ENCODE measurements around the gene LGALS9.
"Not testable (repeated sequence)": the region's sequence is repeated elsewhere in the genome, so short reads cannot be mapped to it uniquely, and the experiment has no call there.

Gene LGALS9

DNA sequence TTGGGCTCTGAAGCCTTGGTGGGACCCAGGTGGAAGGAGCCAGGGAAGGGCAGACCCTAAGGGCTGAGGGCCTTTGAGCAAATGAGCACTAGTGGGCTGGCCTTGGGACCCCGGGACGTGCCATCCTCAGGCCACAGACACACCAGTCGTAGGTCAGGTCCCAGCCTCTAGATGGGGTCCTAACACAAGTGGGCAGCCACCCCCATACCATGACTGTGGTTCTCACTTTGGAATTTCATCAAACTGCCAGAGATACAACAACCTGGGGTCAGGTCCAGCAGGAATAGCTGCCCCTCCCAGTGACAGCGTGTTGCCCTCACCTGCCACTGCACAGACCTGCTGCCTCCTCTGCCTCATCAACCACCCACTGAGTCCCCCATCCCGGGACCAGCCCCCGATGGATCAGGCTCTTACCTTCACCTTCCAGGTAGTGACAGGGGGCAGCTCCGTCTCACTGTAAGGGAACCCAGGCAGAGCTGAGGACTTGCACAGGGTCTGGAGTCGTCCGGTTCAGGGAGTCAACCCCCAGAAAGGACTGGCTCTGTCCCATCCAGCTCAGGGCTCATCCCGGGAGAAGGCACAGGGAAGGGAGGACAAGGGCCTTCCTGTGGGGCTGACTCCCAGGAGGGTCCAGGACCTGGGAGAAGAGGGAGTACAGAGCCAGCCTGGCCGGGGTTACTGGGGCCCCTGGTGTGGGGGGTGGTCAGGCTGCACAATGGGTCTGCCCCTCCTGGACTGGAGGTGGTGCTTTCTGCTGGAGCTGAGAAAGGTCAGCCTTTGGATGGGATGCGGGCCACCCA, 40.0 kb downstream of the LGALS9 start:
- DNase-seq (ENCODE audit: low read depth), result no peak
- no peak overlapping the region for H3K4me3 ChIP-seq (ENCODE audit: low read length)
- TF ChIP-seq, protein P1, sequence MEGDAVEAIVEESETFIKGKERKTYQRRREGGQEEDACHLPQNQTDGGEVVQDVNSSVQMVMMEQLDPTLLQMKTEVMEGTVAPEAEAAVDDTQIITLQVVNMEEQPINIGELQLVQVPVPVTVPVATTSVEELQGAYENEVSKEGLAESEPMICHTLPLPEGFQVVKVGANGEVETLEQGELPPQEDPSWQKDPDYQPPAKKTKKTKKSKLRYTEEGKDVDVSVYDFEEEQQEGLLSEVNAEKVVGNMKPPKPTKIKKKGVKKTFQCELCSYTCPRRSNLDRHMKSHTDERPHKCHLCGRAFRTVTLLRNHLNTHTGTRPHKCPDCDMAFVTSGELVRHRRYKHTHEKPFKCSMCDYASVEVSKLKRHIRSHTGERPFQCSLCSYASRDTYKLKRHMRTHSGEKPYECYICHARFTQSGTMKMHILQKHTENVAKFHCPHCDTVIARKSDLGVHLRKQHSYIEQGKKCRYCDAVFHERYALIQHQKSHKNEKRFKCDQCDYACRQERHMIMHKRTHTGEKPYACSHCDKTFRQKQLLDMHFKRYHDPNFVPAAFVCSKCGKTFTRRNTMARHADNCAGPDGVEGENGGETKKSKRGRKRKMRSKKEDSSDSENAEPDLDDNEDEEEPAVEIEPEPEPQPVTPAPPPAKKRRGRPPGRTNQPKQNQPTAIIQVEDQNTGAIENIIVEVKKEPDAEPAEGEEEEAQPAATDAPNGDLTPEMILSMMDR (conservative IDR thresholded peaks at IDR 0.05; ENCODE audit: low read length), result no peak

DNA sequence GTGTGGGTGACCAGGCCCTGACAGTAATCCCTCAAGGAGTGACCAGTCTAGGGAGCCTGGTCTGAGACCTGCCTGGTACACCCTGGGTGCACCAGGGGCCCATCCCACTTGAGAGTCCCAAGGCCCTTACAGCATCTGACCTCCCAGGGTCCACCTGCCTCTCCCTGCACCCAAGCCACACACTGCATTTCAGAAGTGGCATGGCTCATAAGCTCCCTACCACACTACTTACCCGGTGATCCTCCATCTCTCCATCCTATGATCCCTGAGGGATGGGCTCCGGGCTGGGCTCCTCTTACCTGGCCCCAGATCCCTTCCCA, 40.6 kb downstream of the LGALS9 start:
- TF ChIP-seq, protein P1 (conservative IDR thresholded peaks at IDR 0.05; ENCODE audit: low read length), result no peak
- no peak overlapping the region for H3K4me3 ChIP-seq (ENCODE audit: low read length)

DNA sequence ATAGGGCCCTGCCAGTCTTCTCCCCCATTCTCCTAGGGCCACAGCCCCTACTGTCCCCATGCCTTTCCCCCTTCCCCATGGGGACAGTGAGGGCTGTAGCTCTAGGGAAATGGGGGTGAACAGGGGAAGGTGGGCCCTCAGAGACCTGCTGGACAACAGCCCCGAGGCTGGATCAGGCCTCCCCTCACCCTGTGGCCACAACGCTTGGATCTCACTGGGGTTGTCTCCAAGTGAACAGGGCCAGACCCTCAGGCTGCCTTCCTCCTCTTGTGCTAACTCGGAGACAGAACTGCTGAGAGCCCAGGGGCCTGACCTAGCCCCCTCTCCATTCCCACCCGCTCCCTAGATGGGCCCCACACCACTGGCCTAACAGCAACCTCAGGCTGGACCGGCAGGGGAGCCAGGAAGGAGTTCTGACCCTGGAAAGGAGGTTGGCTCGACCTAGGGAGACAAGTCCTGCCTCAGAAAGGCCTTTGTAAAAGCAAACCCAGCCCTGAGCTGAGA, 41.0 kb downstream of the LGALS9 start:
- DNase-seq (ENCODE audit: low read depth); H3K4me3 ChIP-seq (ENCODE audit: low read length): not testable (repeated sequence)

More for the DNA sequence above, 40.6 kb downstream of the LGALS9 start:
- DNase-seq (ENCODE audit: low read depth), result no peak

DNA sequence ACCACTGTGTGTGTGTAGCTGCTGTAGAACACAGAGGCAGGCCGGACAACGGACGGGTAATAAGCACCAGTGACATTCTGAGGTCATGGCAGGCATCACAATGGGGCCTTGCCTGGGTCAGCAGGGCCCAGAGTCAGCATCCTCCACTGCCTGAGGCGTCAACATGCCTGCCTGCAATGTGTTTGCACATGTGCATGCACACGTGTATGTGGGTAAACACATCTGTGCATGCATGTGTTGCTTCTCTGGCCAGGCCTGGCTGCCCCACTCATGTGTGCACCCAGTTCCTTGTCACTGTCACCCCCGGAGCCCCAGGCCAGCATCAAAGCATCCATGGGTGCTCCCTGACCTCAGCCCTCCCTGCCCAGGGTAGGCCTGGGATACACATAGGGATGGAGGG, 43.3 kb downstream of the LGALS9 start:
- no peak overlapping the region for H3K4me3 ChIP-seq (ENCODE audit: low read length)
- DNase-seq (ENCODE audit: low read depth), result no peak
- TF ChIP-seq, protein P1 (conservative IDR thresholded peaks at IDR 0.05; ENCODE audit: low read length), result no peak

DNA sequence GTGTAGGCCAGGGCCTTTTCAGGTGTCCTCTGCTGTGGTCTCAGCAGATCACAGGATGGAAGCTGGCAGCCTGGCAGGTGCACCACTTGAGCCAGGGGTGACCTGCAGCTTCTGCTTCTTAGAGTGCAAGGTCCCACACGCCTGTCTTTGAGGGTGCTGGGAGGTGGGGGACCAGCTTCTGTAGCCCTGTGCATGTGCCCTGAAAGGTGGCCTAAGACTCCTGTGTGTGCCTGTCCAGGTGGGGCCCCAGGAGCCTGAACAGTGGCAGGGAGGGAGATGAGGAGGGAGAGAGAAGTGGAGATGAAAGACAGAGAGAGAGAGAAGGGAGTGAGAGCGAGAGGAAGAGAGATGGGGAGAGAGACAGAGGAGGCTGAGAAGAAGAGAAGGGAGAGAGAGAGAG, 46.2 kb downstream of the LGALS9 start:
- no peak overlapping the region for H3K4me3 ChIP-seq (ENCODE audit: low read length)
- TF ChIP-seq, protein P1 (conservative IDR thresholded peaks at IDR 0.05; ENCODE audit: low read length), result no peak
- DNase-seq (ENCODE audit: low read depth), result no peak

DNA sequence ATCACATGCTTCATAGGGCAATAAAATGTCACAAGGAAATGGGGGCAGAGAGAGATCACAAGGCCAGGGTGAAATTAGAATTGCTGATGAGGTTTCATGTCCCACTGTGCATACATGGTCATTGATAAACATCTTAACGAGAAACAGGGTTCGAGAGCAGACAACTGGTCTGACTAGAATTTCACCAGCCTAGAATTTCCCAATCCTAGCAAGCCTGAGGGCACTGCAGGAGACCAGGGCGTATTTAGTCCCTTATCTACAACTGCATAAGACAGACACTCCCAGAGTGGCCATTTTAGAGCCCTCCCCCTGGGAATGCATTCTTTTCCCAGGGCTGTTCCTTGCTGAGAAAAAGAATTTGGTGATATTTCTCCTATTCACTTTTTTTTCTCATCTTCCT, 55.3 kb downstream of the LGALS9 start:
- not testable (repeated sequence) for DNase-seq (ENCODE audit: low read depth)

DNA sequence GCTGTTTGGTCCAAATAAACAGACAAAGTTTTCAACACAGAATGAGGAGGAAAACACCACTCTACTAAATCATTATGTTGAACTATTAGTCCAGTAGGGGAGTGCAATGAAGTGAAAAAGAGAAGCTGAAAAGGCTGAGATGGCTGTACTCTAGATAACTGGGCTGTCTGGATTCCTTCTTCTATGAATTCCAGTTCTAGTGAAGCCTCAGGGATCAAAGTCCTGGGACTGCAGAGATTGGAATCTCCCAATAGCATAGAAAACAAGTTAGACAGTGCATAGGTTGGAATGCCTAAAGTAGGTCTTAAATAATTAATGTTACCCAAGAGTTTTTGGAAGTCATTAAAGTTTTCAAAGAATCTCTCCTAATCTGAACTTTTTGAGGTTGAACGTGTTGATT, 59.9 kb downstream of the LGALS9 start:
- TF ChIP-seq, protein P1 (conservative IDR thresholded peaks at IDR 0.05; ENCODE audit: low read length), result no peak
- H3K4me3 ChIP-seq (ENCODE audit: low read length), result no peak overlapping the region
- DNase-seq (ENCODE audit: low read depth), result no peak

More for the DNA sequence above, 55.3 kb downstream of the LGALS9 start:
- not testable (repeated sequence) for H3K4me3 ChIP-seq (ENCODE audit: low read length)

DNA sequence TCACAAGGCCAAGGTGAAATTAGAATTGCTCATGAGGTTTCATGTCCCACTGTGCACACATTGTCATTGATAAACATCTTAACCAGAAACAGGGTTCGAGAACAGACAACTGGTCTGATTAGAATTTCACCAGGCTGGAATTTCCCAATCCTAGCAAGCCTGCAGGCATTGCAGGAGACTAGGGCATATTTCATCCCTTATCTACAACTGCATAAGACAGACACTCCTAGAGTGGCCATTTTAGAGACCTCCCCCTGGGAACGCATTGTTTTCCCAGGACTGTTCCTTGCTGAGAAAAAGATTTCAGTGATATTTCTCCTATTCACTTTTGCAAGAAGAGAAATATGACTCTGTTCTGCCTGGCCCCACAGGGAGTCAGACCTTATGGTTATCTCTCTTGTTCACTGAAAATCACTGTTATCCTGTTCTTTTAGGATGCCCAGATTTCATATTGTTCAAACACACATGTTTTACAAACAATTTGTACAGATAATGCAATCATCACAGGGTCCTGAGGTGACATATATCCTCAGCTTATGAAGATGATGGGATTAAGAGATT, 64.3 kb downstream of the LGALS9 start:
- H3K4me3 ChIP-seq (ENCODE audit: low read length); DNase-seq (ENCODE audit: low read depth): not testable (repeated sequence)

Measured in AG10803 (cell line).